ENCODE results near the gene LMO1.

LMO1 gene

DNA sequence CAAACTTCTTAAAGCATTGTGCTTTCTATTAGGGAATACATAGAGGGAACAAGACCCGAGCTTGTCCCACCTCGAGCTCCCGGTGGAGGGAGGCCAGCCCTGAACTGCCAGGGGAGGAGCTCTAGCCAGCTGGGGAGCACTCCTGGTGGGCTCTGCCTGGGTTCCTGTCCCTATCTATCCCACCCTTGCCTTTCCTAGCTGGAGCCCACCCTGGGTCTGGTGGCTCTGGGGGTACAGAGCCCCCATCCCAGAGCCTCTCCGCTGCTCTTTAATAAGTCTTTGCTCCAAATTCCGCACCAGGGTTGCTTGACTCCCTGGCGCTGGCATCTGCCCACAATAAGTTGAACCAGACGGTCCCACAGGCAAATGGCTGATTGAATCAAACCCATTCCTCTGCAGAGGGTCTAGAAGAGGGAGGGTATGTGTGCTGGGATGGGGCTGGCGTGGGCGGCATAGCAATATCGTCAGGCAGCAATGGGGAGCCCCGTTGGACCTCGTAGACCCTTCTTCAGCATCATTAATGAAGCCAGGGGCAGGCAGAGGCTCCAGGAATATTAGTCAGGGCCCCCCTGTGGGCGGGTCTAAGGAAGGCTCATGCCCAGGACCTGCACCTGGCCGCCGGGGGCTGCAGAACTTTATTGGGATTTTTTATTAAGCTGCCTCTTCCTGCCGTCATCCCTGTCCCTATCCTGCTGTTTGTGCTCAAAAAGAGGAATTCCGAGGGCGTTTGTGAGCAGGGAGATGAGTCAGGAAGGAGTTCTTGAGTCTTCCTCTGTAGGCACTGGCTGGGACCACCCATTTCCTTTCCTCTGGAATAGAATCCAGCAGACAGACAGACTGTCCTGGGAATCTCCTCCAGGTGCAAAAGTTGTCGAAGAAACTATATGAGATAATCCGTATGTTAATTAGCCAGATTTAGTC, 56.3 kb downstream of the LMO1 start:
- no peak for TF ChIP-seq ZFX (IDR thresholded peaks at IDR 0.05; ENCODE audit: borderline replicate concordance)
- TF ChIP-seq, protein P1, sequence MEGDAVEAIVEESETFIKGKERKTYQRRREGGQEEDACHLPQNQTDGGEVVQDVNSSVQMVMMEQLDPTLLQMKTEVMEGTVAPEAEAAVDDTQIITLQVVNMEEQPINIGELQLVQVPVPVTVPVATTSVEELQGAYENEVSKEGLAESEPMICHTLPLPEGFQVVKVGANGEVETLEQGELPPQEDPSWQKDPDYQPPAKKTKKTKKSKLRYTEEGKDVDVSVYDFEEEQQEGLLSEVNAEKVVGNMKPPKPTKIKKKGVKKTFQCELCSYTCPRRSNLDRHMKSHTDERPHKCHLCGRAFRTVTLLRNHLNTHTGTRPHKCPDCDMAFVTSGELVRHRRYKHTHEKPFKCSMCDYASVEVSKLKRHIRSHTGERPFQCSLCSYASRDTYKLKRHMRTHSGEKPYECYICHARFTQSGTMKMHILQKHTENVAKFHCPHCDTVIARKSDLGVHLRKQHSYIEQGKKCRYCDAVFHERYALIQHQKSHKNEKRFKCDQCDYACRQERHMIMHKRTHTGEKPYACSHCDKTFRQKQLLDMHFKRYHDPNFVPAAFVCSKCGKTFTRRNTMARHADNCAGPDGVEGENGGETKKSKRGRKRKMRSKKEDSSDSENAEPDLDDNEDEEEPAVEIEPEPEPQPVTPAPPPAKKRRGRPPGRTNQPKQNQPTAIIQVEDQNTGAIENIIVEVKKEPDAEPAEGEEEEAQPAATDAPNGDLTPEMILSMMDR (IDR thresholded peaks at IDR 0.05) = no peak
- no peak overlapping the region for H3K27ac ChIP-seq

DNA sequence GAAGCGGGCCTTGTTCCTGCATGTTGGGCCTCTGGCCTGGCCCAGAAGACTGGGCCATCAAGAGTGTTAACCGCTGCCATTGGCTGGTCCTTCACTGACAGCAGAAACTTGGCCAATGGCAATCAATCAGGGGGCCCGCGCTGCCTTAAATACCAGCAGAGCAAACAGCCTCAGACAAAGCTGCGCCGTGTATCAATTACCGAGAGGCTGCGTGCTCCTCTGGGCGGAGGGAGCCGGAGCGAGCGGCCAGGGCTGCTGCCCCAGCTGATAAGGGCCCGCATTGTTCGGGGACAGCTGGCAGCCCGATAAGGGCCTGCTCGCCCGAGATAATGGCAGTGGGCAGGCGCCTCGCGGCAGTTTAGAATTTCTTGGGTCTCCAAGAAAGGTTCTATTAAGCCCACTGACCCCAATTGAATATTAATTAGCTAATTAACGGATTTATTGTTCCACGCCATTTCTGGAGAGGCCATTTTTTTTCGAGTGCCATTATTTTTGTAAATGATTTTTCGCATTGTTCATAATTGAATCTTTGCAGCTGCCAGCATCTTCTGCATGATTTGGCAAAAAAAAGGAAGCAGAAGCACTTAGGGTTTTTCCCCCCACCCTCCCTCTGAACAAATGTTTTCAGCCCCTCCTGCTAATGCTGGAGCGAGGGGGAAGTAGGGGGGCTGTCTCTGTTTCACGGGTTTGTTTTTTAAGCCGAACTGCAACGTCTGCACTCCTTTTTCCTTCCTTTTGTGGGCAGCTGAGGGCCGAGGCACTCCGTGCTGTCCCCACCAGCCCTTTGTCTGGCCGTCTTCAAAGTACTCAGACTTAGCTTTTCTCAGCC, 57.2 kb downstream of the LMO1 start:
- no peak for TF ChIP-seq ZFX (IDR thresholded peaks at IDR 0.05; ENCODE audit: borderline replicate concordance)
- TF ChIP-seq, protein P1 (IDR thresholded peaks at IDR 0.05) = no peak
- no peak overlapping the region for H3K27ac ChIP-seq

DNA sequence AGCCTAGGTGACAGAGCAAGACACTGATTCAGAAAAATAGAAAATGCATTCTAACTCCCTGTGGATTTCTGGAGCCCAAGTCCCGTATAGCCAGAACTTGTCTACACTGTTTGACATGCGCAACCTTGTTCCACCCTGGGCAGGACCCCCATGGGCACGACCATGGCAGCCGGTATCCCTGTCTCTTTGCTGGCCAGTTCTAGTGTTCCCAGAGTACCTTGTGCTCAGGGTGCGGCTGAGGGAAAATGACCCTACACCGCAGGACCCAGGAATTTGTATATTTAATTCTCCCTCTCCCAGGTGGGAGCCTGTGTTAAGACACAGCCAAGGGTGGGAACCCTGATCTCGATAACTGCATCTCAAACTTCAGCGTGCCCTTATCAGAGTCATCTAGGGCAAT, 58.1 kb downstream of the LMO1 start:
- no peak for TF ChIP-seq ZFX (IDR thresholded peaks at IDR 0.05; ENCODE audit: borderline replicate concordance)
- TF ChIP-seq, protein P1 (IDR thresholded peaks at IDR 0.05) = no peak
- no peak overlapping the region for H3K27ac ChIP-seq

DNA sequence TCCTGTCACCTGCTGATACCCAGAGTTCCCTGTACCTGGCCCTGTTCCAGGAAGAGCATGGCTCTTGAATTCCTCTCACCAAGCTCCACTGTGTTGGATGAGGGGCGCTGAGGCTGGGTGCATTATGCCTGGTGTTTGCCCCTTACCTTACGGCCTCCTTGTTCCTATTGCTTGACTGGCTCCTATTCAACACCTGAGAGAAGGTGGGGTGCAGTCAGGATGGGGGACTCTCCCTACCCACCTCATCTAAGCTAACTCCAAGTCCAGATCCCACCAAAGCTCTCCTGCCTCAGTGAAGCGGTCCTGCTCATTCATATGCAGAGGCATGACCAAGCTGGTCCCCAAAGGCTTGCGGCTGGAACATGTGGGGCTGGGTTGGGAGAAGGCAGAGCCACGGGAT, 59.1 kb downstream of the LMO1 start:
- H3K27ac ChIP-seq = no peak overlapping the region

DNA sequence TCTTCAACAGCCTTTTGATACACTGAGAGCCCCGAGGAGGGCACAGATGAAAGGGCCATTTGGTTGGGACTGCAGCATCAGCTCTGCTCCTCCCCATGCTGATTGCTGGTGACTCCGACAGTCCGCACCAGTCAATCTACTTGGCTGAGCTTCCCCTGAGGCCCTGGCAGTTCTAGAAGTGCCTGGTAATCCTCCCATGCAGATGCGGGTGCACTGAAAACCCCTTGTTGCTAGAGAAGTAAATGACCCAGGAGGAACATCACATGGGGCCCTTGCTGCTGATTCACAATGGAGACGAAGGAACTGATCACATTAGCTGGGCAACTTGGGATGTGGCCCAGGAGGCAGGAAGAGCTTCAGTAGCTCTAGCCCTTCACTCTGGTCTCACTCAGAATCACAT, 59.7 kb downstream of the LMO1 start:
- no peak overlapping the region for H3K27ac ChIP-seq
- no peak for TF ChIP-seq ZFX (IDR thresholded peaks at IDR 0.05; ENCODE audit: borderline replicate concordance)
- TF ChIP-seq, protein P1 (IDR thresholded peaks at IDR 0.05) = no peak

More for the DNA sequence above, 59.1 kb downstream of the LMO1 start:
- TF ChIP-seq, protein P1 (IDR thresholded peaks at IDR 0.05) = no peak
- no peak for TF ChIP-seq ZFX (IDR thresholded peaks at IDR 0.05; ENCODE audit: borderline replicate concordance)

DNA sequence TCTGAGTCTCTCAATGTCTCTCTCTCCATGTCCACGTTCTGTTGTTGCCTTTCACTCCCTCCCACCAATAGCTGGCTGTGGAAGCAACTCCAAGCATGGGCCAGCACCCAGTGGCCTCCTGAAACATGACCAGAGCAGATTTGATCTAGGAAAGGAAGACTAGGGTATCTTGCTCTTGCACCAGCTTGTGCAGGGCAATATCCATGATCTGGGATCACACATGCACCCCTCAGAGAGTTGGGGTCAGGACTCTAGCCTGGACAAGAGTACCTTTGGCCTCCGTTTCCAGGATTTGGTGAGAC, 60.3 kb downstream of the LMO1 start:
- H3K27ac ChIP-seq = no peak overlapping the region
- TF ChIP-seq, protein P1 (IDR thresholded peaks at IDR 0.05) = no peak
- TF ChIP-seq ZFX (IDR thresholded peaks at IDR 0.05; ENCODE audit: borderline replicate concordance) = no peak

Measured in 22Rv1 (cell line).